NCI-H1105 treated with DMSO at 0.1 percent for 48 hours (cell line): Measurements from ENCODE around the gene ASCC1.

Experiments
- DNase-seq: peaks from one replicate; lab custom pipeline; 2025; lab: John Stamatoyannopoulos, UW

ASCC1 gene

DNA sequence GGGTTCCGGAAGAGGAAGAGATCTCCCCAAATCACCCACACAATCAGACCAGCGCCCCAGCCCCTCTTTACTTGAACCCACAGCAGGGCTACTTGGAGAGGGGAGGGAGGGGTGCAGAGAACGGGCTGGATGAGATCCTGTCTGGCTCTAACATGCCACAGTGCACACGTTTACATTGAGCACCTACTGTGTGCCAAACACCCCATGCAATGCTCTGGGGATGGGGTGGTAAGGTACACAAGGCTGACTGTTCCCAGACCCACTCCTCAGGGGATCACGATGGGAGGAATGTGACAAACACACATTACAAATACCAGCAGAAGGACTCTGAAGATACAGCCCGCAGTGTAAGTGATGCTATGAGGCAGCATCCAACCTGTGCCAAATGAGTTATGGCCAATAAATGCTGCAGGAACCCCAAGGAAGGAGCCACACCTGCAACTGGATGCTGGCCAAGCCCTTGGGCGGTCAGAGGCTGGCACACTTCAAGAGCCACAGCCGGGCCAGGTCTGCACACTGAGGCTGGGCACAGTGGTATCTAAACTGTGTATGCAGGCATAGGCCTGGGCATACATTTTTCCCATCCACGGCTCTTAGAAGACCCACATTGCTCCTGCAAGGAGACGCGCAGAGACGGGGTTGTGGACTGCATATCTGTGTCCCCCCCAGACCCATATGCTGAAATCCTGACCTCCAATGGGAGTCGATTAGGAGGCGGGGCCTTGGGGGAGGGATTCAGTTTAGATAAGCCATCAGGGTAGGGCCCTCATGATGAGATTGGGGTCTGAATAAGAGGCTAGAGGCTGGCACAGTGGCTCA lies 134.1 kb downstream of the ASCC1 start:
- DNase-seq: no peak

DNA sequence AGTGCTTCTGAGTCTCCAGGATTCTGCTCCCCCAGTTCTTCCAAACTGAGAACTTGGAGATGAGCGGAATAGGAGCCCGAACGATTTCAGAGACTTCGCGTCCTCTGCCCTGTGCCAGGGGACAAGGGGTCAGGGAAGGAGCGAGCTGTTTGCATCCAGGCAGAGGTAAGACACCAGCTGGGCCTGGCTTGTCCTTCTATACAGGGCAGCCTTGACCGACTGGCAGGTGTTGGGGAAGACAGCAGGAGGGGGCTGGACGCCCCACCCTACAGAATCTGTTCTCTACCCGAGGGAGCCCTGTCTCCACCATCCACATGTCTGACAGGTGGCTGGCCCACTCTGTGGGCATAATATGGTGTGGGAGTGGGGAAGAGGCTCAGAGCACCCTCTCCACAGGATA lies 134.9 kb downstream of the ASCC1 start:
- DNase-seq: no peak

GRCh38 chr10:72080042-72080975 lies 135.8 kb downstream of the ASCC1 start:
- DNase-seq: no peak

DNA sequence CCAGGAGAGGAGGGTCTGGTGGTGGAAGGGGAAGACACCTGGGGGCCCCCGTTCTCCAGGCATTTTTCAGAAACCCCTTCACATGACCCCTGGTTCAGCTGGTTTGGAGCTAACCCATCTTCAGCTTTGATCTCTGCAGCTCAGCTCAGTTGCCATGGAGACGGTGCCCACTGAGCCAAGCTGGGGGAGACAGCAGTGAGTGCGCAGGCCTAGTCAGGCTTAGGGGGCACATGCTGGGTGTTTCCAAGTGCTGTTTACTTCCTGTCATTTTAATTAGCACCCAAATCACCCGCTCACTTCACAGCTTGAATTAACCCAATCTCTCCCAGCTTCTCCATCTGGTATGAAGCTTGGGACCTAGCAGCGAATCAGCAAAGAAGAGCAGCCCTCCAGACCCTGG lies 136.7 kb downstream of the ASCC1 start:
- no peak for DNase-seq

GRCh38 chr10:72077275-72077990 lies 138.6 kb downstream of the ASCC1 start:
- DNase-seq: no peak

GRCh38 chr10:72076756-72077155 lies 139.3 kb downstream of the ASCC1 start:
- DNase-seq: no peak

DNA sequence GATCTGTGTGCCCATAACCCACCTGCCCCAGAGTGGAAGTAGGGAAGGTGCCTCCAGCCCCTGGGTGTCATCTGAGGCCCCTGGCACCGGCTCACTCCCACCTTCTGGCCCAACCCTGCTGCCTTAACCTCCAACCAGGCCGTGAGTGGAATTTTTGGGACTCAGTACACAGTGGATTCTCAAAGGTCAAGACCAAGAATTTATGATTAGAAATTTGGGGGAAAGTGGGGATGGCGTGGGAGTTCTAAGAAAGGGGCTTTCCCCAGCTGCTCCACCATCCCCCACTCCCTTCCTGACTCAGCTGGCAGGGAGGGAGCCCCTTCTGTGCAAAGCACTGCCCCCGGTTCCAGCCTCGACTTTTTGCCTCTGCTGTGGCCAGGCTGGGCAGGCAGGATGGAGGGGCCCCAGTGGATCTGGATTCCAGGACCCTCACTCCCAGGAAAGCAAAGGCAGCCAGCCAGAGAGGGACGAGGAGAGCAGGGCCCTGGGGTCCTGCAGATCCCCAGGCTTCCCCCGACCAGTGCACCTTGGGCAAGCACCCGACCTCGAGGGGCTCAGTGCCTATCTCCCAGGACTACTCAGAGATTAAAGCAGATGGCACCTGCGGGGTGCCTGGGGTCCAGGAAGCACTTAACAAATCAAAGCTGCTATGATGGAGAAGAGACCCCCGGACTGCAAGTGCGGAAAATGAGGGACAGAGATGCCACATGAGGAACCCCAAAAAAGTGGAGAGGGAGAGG lies 140.5 kb downstream of the ASCC1 start:
- DNase-seq: no peak

DNA sequence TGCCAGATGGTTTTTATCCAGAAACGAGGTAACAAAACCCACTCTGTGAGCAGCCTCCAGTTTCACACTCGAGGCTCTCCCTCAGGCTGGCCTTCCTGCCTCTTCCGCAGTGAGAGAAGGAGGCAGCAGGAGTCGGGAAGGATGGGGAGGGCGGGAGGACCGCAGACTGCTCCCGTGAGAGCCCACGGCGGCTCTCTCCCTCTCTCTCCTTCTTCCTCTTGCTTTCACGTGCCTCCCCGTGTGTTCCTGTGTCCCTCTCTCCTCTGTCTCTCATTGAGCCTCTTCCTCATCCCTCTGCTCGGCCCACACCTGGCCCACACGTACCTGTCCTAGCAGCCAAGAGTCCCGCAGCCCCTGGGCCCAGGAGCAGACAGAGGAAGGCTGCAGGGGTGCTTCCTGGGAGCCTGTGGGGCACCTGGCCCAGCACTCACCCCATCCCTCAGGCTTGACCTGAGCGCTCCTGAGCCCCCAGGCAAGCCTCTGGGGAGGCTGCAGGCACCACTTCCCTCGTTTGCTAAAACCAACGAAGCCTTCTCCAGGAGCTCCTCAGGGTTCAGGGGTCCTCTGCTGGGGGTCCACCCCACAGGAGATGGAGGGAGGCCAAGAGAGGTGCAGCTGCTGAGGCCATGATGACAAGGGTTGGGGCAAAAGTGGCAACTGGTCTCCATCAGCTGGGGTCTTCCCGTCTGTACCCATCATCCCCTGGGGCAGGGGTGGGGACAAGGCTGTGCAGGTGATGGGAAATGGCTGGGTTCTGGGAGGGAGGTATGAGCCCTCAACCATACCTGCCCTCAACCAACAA lies 141.3 kb downstream of the ASCC1 start:
- DNase-seq: no peak

- no peak for DNase-seq
Measured at GRCh38 chr10:72073708-72074573, 142.1 kb downstream of the ASCC1 start.

- DNase-seq: no peak
Measured at GRCh38 chr10:72072639-72073038, 143.4 kb downstream of the ASCC1 start.

DNA sequence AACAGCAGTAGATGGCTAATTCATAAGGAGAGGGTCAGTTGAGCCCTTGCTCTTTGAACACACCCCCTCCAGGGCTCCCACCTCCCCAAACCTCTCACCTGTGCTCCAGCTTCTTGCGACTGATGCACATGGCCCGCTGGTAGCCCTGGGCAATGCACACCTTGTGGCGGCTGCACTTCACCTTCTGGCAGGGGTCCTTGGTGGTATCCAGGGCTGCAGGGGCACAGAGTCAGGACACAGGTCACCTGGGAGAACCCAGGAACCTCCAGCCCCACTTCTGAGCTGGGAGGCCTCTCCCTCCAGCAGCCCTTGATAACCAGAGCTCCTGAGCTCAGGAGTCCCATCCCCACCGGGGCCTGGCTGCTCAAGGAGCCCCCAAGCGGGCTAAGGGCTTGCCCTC lies 144.0 kb downstream of the ASCC1 start:
- no peak for DNase-seq

GRCh38 chr10:72069751-72070526 lies 146.1 kb downstream of the ASCC1 start:
- no peak for DNase-seq

DNA sequence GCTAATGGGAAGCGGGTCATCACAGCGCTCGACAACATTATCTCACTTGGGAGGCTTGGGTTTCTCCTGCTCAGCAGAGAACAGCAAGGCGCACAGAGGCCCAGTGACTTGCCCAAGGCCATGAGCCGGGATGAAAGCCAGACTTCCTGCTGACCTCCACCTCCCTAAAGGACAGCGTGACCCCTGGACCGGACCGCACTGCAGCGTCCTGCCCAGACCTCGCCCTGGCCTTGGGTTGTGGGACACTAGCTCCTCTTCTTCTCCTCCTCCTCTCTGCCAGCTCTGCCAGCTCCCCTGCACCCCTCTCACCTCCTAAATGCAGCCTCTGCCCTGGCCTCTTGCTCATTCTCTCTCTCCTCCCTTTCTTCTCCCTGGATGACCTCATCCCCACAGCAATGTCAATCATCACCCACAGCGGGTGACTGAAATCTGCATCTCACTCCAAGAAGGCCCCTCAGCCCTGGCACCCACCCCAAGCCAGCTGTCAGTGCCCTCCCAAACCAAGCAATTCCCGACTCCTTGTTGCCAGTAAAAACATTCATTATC lies 147.1 kb downstream of the ASCC1 start:
- no peak for DNase-seq

DNA sequence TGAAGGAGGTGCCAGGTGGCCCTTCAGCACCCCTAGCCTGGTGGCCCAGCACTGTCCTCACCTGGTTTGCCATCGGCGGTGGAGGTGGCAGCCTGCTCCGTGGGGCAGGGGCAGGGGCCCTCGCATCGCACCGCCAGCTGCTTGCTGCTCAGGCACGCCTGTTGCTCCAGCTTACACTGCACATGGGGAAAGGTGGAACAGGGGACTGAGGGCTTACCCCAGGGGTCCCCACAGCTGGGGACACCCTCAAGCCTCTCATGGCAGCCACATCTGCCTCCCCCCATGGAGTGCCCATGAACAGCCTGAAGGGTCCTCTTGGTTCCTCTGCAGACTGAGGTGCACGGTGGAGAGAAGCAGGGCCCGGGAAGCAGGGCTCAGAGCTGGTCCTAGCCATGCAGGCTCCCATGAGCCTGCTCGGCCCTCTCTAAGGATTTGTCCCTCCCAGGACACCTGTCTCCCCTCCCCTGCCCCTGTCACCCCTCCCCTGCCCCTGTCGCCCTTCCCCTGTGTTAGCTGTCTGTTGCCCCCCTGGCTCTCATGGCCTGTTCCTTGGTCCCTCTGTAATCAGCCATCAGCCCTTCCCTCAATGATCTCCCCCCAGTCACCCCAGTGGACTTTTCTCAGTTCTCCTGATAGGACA lies 147.8 kb downstream of the ASCC1 start:
- no peak for DNase-seq

- no peak for DNase-seq
Measured at GRCh38 chr10:72067463-72068125, 148.5 kb downstream of the ASCC1 start.

- DNase-seq: no peak
Measured at GRCh38 chr10:72066318-72067284, 149.5 kb downstream of the ASCC1 start.
